ENCODE measurements around the gene SIN3B. TPM values are rescaled to one million over a fixed set of nuclear protein-coding genes. Genes with fewer than 3 reads are reported as not detected.
"Not testable (repeated sequence)": the region's sequence is repeated elsewhere in the genome, so short reads cannot be mapped to it uniquely, and the experiment has no call there.

The SIN3B gene
- total RNA-seq, 2 experiments from 2014 or later: 18.8 to 20.6 TPM

DNA sequence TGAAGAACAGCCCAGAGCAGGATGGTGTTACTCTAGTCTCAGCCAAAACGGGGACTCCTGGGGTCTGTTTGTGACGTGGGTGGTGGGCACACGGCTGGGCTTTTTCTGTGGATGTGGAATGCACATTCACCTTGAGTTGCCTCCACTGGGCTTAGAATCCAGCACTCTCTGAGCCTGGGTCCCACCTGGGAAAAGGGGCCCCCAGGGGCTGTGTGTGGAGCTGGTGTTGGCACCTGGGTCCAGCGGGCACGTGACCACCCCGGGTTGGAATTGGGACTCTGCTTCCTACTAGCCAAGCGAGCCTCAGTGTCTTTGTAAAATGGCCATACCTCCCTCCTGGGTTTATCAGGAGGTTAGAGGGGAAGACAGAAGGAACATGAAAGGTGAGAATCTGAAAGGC lies 30.4 kb downstream of the SIN3B start:
- no peak for DNase-seq
- H3K4me1 Mint-ChIP-seq (ENCODE audit: low read depth): no peaks in the 10 kb centered on the region
- H3K27ac Mint-ChIP-seq: no peak overlapping the region
- H3K4me3 Mint-ChIP-seq: no peak overlapping the region
- peaks cover 8% of the 10 kb centered on the region for H3K36me3 Mint-ChIP-seq (ENCODE audit: low read depth)
- CTCF ChIA-PET: no interaction called here
- no peaks in the 10 kb centered on the region for H3K9me3 Mint-ChIP-seq
- H3K27me3 Mint-ChIP-seq (ENCODE audit: low read depth): no peaks in the 10 kb centered on the region
- intact Hi-C loops (cut with micrococcal nuclease): no loop called here

DNA sequence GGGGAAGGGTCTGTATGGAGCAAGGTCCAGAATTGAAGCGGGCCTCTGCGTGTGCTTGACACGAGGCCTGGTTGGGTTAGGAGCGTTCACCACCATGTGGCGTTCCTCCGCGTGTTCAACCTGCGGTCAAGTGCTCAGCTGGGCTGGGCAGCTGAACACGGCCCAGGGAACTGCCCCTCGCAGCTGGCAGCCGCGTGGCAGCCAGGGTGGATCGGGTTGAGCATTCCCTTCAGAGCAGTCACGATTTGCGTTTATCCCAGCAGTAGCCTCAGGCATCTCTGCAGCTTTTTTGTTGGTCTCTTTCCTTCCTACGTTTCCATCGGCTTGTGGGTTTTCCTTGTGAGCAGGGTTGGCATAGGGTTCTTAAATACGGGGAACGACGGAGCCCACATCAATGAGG lies 30.9 kb downstream of the SIN3B start:
- intact Hi-C loops (cut with micrococcal nuclease): no loop called here
- no peaks in the 10 kb centered on the region for H3K9me3 Mint-ChIP-seq
- no peak for DNase-seq
- no peaks in the 10 kb centered on the region for H3K4me1 Mint-ChIP-seq (ENCODE audit: low read depth)
- CTCF ChIA-PET: no interaction called here
- H3K36me3 Mint-ChIP-seq (ENCODE audit: low read depth): peaks cover 6% of the 10 kb centered on the region
- H3K27ac Mint-ChIP-seq: no peak overlapping the region
- no peak overlapping the region for H3K4me3 Mint-ChIP-seq
- H3K27me3 Mint-ChIP-seq (ENCODE audit: low read depth): no peaks in the 10 kb centered on the region

DNA sequence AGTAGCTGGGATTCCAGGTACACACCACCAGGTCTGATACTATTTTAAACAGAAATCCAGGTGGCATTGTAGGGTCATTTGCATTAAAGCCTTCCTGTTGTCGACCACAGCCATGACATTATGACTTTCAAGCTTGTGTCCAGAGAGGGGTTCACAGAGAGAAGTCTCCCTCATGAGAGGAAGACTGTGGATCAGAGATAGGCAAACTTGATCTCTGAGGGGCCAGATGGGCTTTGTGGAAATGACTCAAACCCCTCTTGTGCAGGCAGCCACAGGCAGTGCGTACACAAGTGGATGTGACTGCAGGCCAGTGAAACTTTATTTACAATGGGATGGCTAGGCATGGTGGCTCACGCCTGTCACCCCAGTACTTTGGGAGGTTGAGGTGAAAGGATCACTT lies 31.8 kb downstream of the SIN3B start:
- Mint-ChIP-seq H3K36me3 (ENCODE audit: low read depth) (peaks cover 6% of the 10 kb centered on the region), H3K9me3 (no peaks in the 10 kb centered on the region), H3K27me3 (ENCODE audit: low read depth) (no peaks in the 10 kb centered on the region), H3K27ac (no peak overlapping the region), H3K4me3 (no peak overlapping the region), H3K4me1 (ENCODE audit: low read depth) (no peaks in the 10 kb centered on the region)
- no peak for DNase-seq
- CTCF ChIA-PET: no interaction called here
- intact Hi-C loops (cut with micrococcal nuclease): no loop called here

DNA sequence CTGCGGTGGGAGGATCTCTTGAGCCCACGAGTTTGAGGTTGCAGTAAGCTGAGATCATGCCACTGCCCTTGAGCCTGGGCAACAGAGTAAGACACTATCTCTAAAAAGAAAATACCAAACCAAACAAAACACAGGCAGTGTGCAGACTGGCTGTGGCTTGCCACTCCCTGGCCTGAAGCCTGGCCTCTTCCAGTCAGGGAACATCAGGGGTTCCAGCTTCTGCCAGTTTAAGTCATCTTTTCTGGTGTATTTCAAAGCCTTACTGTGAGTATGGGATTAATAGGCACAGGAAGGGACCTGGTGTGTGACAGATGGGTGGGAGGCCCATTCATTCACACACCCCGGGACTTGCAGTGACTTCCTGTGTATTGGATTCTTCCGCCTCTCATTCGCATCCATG lies 32.6 kb downstream of the SIN3B start:
- H3K27ac Mint-ChIP-seq: no peak overlapping the region
- H3K4me1 Mint-ChIP-seq (ENCODE audit: low read depth): no peaks in the 10 kb centered on the region
- CTCF ChIA-PET: no interaction called here
- H3K36me3 Mint-ChIP-seq (ENCODE audit: low read depth): peaks cover 6% of the 10 kb centered on the region
- no peaks in the 10 kb centered on the region for H3K9me3 Mint-ChIP-seq
- DNase-seq: no peak
- intact Hi-C loops (cut with micrococcal nuclease): no loop called here
- no peaks in the 10 kb centered on the region for H3K27me3 Mint-ChIP-seq (ENCODE audit: low read depth)
- no peak overlapping the region for H3K4me3 Mint-ChIP-seq

DNA sequence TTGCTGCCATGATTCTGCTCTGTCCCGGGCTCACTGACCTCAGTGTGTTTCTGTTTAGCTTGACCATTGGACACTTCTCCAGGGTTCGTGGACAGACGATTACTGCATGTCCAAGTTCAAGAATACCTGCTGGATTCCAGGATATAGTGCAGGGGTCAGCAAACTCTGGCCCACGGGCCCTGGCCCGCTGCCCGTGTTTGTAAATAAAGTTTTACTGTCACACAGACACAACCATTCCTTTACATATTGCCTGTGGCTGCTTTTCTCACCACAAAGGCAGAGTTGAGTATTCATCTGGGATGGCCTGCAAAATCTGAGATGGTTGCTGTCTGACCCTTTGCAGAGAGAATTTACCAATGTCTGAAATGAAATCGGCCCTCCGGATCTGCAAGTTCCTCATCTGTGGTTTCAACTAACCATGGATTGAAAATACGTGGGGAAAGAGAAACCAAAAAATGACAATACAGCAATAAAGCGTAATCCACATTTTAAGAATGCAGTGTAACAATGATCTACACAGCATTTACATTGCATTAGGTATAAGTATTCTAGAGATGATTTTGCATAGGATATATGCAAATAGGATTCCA lies 33.7 kb downstream of the SIN3B start:
- H3K4me1 Mint-ChIP-seq (ENCODE audit: low read depth): no peaks in the 10 kb centered on the region
- CTCF ChIA-PET: no interaction called here
- DNase-seq: no peak
- no peaks in the 10 kb centered on the region for H3K27me3 Mint-ChIP-seq (ENCODE audit: low read depth)
- no peaks in the 10 kb centered on the region for H3K9me3 Mint-ChIP-seq
- no peak overlapping the region for H3K4me3 Mint-ChIP-seq
- H3K36me3 Mint-ChIP-seq (ENCODE audit: low read depth): peaks cover 8% of the 10 kb centered on the region
- H3K27ac Mint-ChIP-seq: no peak overlapping the region
- intact Hi-C loops (cut with micrococcal nuclease): no loop called here

DNA sequence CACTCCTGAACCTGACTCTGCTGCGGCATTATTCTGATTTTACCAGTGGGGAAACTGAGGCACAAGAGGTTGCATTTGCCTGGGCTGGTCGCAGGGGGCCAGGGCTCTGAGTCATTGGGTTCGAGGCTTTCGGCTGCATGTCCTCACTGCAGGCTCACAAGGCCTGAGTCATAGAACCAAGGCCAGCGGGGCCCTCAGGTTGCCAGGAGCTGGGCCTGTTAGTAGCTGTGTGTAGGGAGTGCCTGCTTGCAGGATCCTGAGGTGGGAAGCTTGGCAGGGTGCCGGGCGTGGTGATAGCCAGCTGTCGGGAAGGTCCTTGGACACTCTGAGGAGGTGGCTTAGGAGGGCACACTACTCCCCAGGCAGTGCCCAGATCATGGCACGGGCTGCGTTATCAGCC lies 38.0 kb downstream of the SIN3B start:
- Mint-ChIP-seq H3K27me3 (ENCODE audit: low read depth) (no peaks in the 10 kb centered on the region), H3K4me1 (ENCODE audit: low read depth) (no peaks in the 10 kb centered on the region), H3K27ac (no peak overlapping the region), H3K36me3 (ENCODE audit: low read depth) (peaks cover 11% of the 10 kb centered on the region), H3K4me3 (no peak overlapping the region), H3K9me3 (no peaks in the 10 kb centered on the region)
- DNase-seq: no peak
- CTCF ChIA-PET: no interaction called here
- intact Hi-C loops (cut with micrococcal nuclease): no loop called here

DNA sequence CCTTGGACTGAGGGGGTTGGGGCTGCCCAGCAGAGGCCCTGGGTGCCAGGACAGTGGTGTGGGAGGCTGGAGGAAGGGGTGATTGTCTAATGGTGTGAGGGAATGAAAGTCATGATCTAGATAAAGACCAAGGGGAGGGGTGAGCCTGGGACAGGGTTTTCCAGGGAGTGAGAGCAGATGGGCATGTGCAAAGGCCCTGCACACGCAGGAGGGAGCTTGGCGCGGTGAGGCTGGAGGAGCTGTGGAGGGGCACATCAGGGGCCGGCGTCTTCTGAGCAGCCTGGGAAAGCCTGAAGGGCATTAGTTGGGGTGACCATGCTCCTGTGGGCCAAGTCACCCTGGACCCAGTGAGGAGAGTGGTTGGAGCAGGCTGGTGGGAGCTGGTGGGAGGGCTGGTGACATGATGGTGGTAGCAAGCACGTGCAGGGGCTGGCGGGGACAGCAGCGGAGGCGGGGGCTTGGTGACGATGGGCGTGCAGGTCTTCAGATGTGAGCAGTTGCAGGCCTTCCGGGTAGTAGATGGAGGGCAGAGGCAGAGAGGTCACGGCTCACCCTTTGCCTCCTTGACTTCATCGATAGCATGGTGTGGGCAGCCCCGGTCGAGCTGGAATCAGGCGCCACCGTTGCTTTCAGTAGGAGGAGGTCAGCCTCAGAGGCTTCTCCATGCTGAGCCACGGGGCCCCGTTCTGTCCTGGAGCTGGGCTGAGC lies 39.4 kb downstream of the SIN3B start:
- no peaks in the 10 kb centered on the region for H3K4me1 Mint-ChIP-seq (ENCODE audit: low read depth)
- H3K27me3 Mint-ChIP-seq (ENCODE audit: low read depth): no peaks in the 10 kb centered on the region
- CTCF ChIA-PET: no interaction called here
- no peak overlapping the region for H3K4me3 Mint-ChIP-seq
- no peak for DNase-seq
- intact Hi-C loops (cut with micrococcal nuclease): no loop called here
- H3K36me3 Mint-ChIP-seq (ENCODE audit: low read depth): peaks cover 13% of the 10 kb centered on the region
- no peaks in the 10 kb centered on the region for H3K9me3 Mint-ChIP-seq
- H3K27ac Mint-ChIP-seq: no peak overlapping the region

DNA sequence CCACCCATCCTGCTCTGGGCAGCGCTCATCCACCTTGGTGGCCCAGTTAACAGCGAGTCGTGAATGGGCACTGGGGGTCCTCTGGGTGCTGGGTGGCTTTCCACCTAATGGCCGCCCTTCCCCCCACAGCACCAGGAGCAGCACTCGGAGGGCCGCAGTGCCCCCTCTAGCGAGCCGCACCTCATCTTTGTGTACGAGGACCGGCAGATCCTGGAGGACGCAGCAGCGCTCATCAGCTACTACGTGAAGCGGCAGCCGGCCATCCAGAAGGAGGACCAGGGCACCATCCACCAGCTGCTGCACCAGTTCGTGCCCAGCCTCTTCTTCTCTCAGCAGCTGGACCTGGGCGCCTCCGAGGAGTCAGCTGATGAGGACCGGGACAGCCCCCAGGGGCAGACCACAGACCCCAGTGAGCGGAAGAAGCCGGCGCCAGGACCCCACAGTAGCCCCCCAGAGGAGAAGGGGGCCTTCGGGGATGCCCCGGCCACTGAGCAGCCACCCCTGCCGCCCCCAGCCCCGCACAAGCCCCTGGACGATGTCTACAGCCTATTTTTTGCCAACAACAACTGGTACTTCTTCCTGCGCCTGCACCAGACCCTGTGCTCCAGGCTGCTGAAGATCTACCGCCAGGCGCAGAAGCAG lies 40.3 kb downstream of the SIN3B start:
- peaks cover 16% of the 10 kb centered on the region for H3K36me3 Mint-ChIP-seq (ENCODE audit: low read depth)

DNA sequence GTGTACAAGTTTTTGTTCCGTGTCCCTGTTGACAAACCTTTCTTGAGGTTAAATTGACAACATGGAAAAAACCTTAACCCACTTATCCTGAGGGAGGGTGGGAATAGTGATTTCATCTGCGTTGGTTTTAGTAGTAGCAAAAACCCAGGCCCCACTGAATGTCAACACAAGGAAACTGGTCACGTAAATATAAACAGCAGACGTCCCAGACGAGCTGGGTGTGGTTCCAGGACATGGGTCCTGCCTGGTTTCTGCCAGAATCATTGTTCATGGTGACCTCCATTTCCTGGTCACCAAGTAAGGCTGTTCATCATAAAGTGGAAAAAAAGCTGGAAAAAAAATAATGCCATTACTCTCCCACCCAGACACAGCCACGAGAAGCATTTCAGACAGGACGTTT lies 42.7 kb downstream of the SIN3B start:
- Mint-ChIP-seq H3K27ac (no peak overlapping the region), H3K9me3 (no peaks in the 10 kb centered on the region), H3K36me3 (ENCODE audit: low read depth) (peaks cover 20% of the 10 kb centered on the region), H3K27me3 (ENCODE audit: low read depth) (no peaks in the 10 kb centered on the region), H3K4me1 (ENCODE audit: low read depth) (peaks cover 13% of the 10 kb centered on the region), H3K4me3 (no peak overlapping the region)
- CTCF ChIA-PET: no interaction called here
- intact Hi-C loops (cut with micrococcal nuclease): no loop called here
- no peak for DNase-seq

More for the DNA sequence above, 40.3 kb downstream of the SIN3B start:
- intact Hi-C loops (cut with micrococcal nuclease): no loop called here
- no peak overlapping the region for H3K4me3 Mint-ChIP-seq
- H3K4me1 Mint-ChIP-seq (ENCODE audit: low read depth): peaks cover 5% of the 10 kb centered on the region
- H3K27me3 Mint-ChIP-seq (ENCODE audit: low read depth): no peaks in the 10 kb centered on the region
- DNase-seq: no peak
- CTCF ChIA-PET: no interaction called here
- H3K9me3 Mint-ChIP-seq: no peaks in the 10 kb centered on the region
- H3K27ac Mint-ChIP-seq: no peak overlapping the region

DNA sequence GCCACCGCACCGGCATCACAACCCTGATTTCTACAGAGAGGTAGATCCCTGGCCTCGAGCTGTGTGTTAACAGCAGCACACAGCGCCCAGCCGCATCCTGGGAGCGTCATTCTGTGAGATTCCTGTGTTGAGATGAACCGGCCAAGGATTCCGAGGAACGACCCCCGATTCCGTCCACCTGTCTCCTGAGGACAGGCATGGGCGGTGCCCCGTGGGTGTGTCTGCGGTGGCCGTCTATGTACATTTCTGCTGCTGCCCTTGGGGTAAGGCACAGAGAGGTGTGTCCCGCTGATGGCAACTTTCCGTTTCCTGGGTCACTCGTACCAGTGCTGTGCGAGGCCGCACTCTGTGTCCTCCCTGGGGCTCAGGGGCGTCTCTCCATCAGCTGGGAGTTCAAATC lies 43.5 kb downstream of the SIN3B start:
- Mint-ChIP-seq H3K4me3 (no peak overlapping the region), H3K27ac (no peak overlapping the region), H3K4me1 (ENCODE audit: low read depth) (peaks cover 13% of the 10 kb centered on the region), H3K9me3 (no peaks in the 10 kb centered on the region), H3K36me3 (ENCODE audit: low read depth) (peaks cover 23% of the 10 kb centered on the region), H3K27me3 (ENCODE audit: low read depth) (no peaks in the 10 kb centered on the region)
- no peak for DNase-seq
- CTCF ChIA-PET: no interaction called here
- intact Hi-C loops (cut with micrococcal nuclease): no loop called here

DNA sequence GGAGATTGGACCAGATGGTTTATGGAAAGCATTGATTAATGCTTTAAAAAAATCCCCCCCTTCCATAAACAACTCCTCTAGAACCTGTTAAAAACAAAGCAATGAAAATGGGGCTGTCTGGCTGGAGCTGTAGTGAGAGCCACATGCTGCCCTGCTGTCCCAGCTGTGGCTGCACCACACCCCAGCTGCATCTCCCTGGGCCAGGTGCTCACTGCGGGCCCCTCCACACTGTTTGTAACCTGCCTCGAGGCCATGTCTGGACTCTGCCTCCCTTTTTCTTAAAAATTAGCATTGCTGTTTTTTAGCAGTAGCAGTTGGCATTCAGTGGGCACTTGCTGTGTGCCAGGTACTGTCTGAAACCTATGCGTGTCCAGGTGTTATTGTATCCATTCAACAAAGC lies 44.4 kb downstream of the SIN3B start:
- no peaks in the 10 kb centered on the region for H3K27me3 Mint-ChIP-seq (ENCODE audit: low read depth)
- no peak overlapping the region for H3K27ac Mint-ChIP-seq
- intact Hi-C loops (cut with micrococcal nuclease): no loop called here
- CTCF ChIA-PET: no interaction called here
- no peak overlapping the region for H3K4me3 Mint-ChIP-seq
- peaks cover 24% of the 10 kb centered on the region for H3K36me3 Mint-ChIP-seq (ENCODE audit: low read depth)
- no peaks in the 10 kb centered on the region for H3K9me3 Mint-ChIP-seq
- peaks cover 13% of the 10 kb centered on the region for H3K4me1 Mint-ChIP-seq (ENCODE audit: low read depth)
- no peak for DNase-seq

DNA sequence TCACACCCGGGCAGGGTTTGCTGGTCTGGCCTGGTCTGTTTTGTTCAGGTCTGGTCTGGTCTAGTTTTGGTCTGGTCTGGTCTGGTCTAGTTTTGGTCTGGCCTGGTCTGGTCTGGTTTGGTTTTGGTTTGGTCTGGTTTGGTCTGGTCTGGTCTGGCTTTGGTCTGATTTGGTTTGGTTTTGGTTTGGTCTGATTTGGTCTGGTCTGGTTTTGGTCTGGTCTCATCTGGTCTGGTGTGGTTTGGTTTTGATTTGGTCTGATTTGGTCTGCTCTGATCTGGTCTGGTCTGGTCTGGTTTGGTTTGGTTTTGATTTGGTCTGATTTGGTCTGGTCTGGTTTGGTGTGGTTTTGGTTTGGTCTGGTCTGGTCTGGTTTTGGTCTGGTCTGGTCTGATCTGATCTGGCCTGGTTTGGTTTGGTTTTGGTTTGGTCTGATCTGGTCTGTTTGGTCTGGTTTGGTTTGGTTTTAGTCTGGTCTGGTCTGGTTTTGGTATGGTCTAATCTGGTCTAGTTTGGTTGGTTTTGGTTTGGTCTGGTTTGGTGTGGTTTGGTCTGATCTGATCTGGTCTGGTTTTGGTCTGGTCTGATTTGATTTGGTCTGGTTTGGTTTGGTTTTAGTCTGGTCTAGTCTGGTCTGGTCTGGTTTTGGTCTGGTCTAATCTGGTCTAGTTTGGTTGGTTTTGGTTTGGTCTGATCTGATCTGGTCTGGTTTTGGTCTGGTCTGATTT lies 45.2 kb downstream of the SIN3B start:
- no peak for DNase-seq
- intact Hi-C loops (cut with micrococcal nuclease): no loop called here
- peaks cover 33% of the 10 kb centered on the region for H3K36me3 Mint-ChIP-seq (ENCODE audit: low read depth)
- CTCF ChIA-PET: no interaction called here
- H3K4me3 Mint-ChIP-seq: no peak overlapping the region
- peak overlapping the region; percentile 79 for H3K27ac Mint-ChIP-seq
- no peaks in the 10 kb centered on the region for H3K27me3 Mint-ChIP-seq (ENCODE audit: low read depth)
- H3K4me1 Mint-ChIP-seq (ENCODE audit: low read depth): peaks cover 13% of the 10 kb centered on the region
- H3K9me3 Mint-ChIP-seq: no peaks in the 10 kb centered on the region

DNA sequence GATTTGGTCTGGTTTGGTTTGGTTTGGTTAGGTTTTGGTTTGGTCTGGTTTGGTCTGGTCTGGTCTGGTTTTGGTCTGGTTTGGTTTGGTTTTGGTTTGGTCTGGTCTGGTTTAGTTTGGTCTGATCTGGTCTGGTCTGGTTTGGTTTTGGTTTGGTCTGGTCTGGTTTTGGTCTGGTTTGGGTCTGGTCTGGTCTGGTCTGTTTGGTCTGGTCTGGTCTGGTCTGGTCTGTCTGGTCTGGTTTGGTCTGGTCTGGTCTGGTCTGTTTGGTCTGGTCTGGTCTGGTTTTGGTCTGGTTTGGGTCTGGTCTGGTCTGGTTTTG lies 45.7 kb downstream of the SIN3B start:
- H3K27me3 Mint-ChIP-seq (ENCODE audit: low read depth); intact Hi-C loops (cut with micrococcal nuclease); H3K4me3 Mint-ChIP-seq; H3K9me3 Mint-ChIP-seq; CTCF ChIA-PET; DNase-seq: not testable (repeated sequence)
- H3K27ac Mint-ChIP-seq: peak overlapping the region; percentile 79
- H3K36me3 Mint-ChIP-seq (ENCODE audit: low read depth): peaks cover 37% of the 10 kb centered on the region
- peaks cover 13% of the 10 kb centered on the region for H3K4me1 Mint-ChIP-seq (ENCODE audit: low read depth)

Measured in activated naive CD4-positive, alpha-beta T cell treated with anti-CD3 and anti-CD28 coated beads for 36 hours (primary cell).